HepG2 (cell line): ENCODE data around the gene GGA2. TPM values are rescaled to one million over a fixed set of nuclear protein-coding genes. Genes with fewer than 3 reads are reported as not detected.

Source experiments
- CHD4 ChIP-seq: fragments of 200-600 bp; sonication (generic); IDR thresholded peaks from 2 replicates; pipeline ENCODE4 v1.7.0; 2017; ENCODE audit warnings: mild to moderate bottlenecking, low read length, borderline replicate concordance
- ELK4 ChIP-seq: sonication (generic); formaldehyde crosslinking; IDR thresholded peaks from 2 replicates; pipeline ENCODE4 v1.9.0; 2021; ENCODE audit warnings: missing genetic modification reagents, borderline replicate concordance
- GABPB1 ChIP-seq: IDR thresholded peaks from 2 replicates; pipeline ENCODE4 v1.6.1; 2016; ENCODE audit warnings: mild to moderate bottlenecking, missing genetic modification reagents, moderate library complexity, missing compliant biosample characterization
- HMGA1 ChIP-seq: sonication (generic); formaldehyde crosslinking; conservative IDR thresholded peaks from 2 replicates; pipeline ENCODE4 v1.4.0; 2020; ENCODE audit warnings: missing genetic modification reagents
- IKZF1 ChIP-seq: fragments of 450-650 bp; IDR thresholded peaks from 2 replicates; pipeline ENCODE4 v1.7.1; 2016
- KDM5B ChIP-seq: sonication (generic); formaldehyde crosslinking; IDR thresholded peaks from 2 replicates; pipeline ENCODE4 v1.4.0; 2020; ENCODE audit warnings: missing genetic modification reagents, mild to moderate bottlenecking, borderline replicate concordance
- MLLT10 ChIP-seq: sonication (generic); formaldehyde crosslinking; IDR thresholded peaks from 2 replicates; pipeline ENCODE4 v1.4.0; 2020; ENCODE audit warnings: missing genetic modification reagents
- MZF1 ChIP-seq: sonication (generic); formaldehyde crosslinking; IDR thresholded peaks from 2 replicates; pipeline ENCODE4 v1.8.1; 2023; ENCODE audit warnings: mild to moderate bottlenecking, missing genetic modification reagents, borderline replicate concordance
- NR3C1 ChIP-seq: sonication (generic); formaldehyde crosslinking; IDR thresholded peaks from 2 replicates; pipeline ENCODE4 v1.4.0; 2020; ENCODE audit warnings: missing genetic modification reagents
- PHF21A ChIP-seq: sonication (generic); formaldehyde crosslinking; IDR thresholded peaks from 2 replicates; pipeline ENCODE4 v1.5.0; 2020; ENCODE audit warnings: mild to moderate bottlenecking, missing genetic modification reagents
- PLRG1 ChIP-seq: fragments of 450-650 bp; conservative IDR thresholded peaks from 2 replicates; pipeline ENCODE4 v1.6.1; 2016
- POLR2AphosphoS2 ChIP-seq: IDR thresholded peaks from 2 replicates; pipeline ENCODE4 v1.6.1; 2011; ENCODE audit warnings: low read depth, low read length, improper control_type of control experiment
- PRMT3 ChIP-seq: sonication (generic); formaldehyde crosslinking; IDR thresholded peaks from 2 replicates; pipeline ENCODE4 v1.8.1; 2022; ENCODE audit warnings: low read depth, mild to moderate bottlenecking, moderate library complexity, missing genetic modification reagents, borderline replicate concordance
- RELA ChIP-seq: sonication (generic); formaldehyde crosslinking; IDR thresholded peaks from 2 replicates; pipeline ENCODE4 v1.4.0; 2020; ENCODE audit warnings: missing genetic modification reagents
- RORA ChIP-seq: sonication (generic); formaldehyde crosslinking; IDR thresholded peaks from 2 replicates; pipeline ENCODE4 v1.5.0; 2020; ENCODE audit warnings: mild to moderate bottlenecking, missing genetic modification reagents, moderate library complexity
- RXRA ChIP-seq: sonication (generic); formaldehyde crosslinking; IDR thresholded peaks from 2 replicates; pipeline ENCODE4 v1.5.1; 2020; ENCODE audit warnings: missing genetic modification reagents
- SMYD3 ChIP-seq: sonication (generic); formaldehyde crosslinking; IDR thresholded peaks from 2 replicates; pipeline ENCODE4 v1.8.1; 2023; ENCODE audit warnings: mild to moderate bottlenecking, missing genetic modification reagents
- SUZ12 ChIP-seq: fragments of 150-350 bp; IDR thresholded peaks from 2 replicates; pipeline ENCODE4 v1.6.1; 2014; ENCODE audit warnings: low read depth, low read length
- TRAFD1 ChIP-seq: sonication (generic); formaldehyde crosslinking; IDR thresholded peaks from 2 replicates; pipeline ENCODE4 v1.5.1; 2020; ENCODE audit warnings: missing genetic modification reagents, mild to moderate bottlenecking, borderline replicate concordance
- YEATS4 ChIP-seq: sonication (generic); formaldehyde crosslinking; IDR thresholded peaks from 2 replicates; pipeline ENCODE4 v1.4.0; 2020; ENCODE audit warnings: missing genetic modification reagents, borderline replicate concordance
- ZEB1 ChIP-seq: IDR thresholded peaks from 2 replicates; pipeline ENCODE4 v1.6.1; 2012; ENCODE audit warnings: mild to moderate bottlenecking, low read depth, inconsistent platforms; ENCODE audit not compliant: insufficient replicate concordance
- ZNF225 ChIP-seq: sonication (generic); formaldehyde crosslinking; IDR thresholded peaks from 2 replicates; pipeline ENCODE4 v1.4.0; 2020; ENCODE audit warnings: mild to moderate bottlenecking, missing genetic modification reagents
- ZNF547 ChIP-seq: sonication (generic); formaldehyde crosslinking; IDR thresholded peaks from 2 replicates; pipeline ENCODE4 v1.5.1; 2020; ENCODE audit warnings: mild to moderate bottlenecking, missing genetic modification reagents
- ZNF580 ChIP-seq: IDR thresholded peaks from 2 replicates; pipeline ENCODE4 v1.6.1; 2016; ENCODE audit warnings: low read depth, borderline replicate concordance
- ZNF598 ChIP-seq: sonication (generic); formaldehyde crosslinking; IDR thresholded peaks from 2 replicates; pipeline ENCODE4 v1.5.1; 2020; ENCODE audit warnings: mild to moderate bottlenecking, missing genetic modification reagents, borderline replicate concordance
- ZNF713 ChIP-seq: sonication (generic); formaldehyde crosslinking; IDR thresholded peaks from 2 replicates; pipeline ENCODE4 v1.4.0; 2020; ENCODE audit warnings: mild to moderate bottlenecking, missing genetic modification reagents
- ZNF83 ChIP-seq: sonication (generic); formaldehyde crosslinking; IDR thresholded peaks from 2 replicates; pipeline ENCODE4 v1.4.0; 2020; ENCODE audit warnings: missing genetic modification reagents, mild to moderate bottlenecking, borderline replicate concordance
- ZSCAN30 ChIP-seq: sonication (generic); formaldehyde crosslinking; IDR thresholded peaks from 2 replicates; pipeline ENCODE4 v1.5.0; 2020; ENCODE audit warnings: mild to moderate bottlenecking, missing genetic modification reagents
- polyA plus RNA-seq, 8 experiments: library from polyadenylated mRNA; depleted of rRNA in 3 of 8; stranded (reverse) in 7 of 8; unstranded in 1 of 8; fragments of >200 nt; fragmentation: Illumina TruSeq in 4 of 8; extraction: Trizol in 4 of 8; gene quantifications; 2 replicates each; pipeline versions ENCODE4 v1.2.1 to v1.2.3, GENCODE V29; 2011 to 2016; ENCODE audit warnings: low read depth in 4 of 8, missing spikeins in 1 of 8, mixed read lengths in 1 of 8; ENCODE audit not compliant: insufficient read depth in 1 of 8
- total RNA-seq, 5 experiments: library from RNA; depleted of rRNA; stranded (reverse); fragments of >200 nt; fragmentation: Illumina TruSeq; extraction: Trizol; gene quantifications; 2 replicates each; pipeline ENCODE4 v1.2.3, GENCODE V29; 2016; ENCODE audit warnings: low read depth in 1 of 5

GGA2 gene
- total and polyA plus RNA-seq, 2 of the 13 experiments (the other 11 are each of a cell fraction or from before 2014, with no cell fraction given): 51.5 to 69.8 TPM

- TF ChIP-seq ZNF580 (peak; percentile 99), ZSCAN30 (CRISPR knock-in tag) (peak; percentile 92; the same call in 1 of the 2 replicates), MLLT10 (no peak), GABPB1 (CRISPR knock-in tag) (peak; percentile 98), SMYD3 (peak; percentile 64), PHF21A (CRISPR knock-in tag) (peak; percentile 94), ZNF83 (CRISPR knock-in tag) (peak; percentile 94; the same call in 1 of the 2 replicates), RELA (CRISPR knock-in tag) (peak; percentile 72; the same call in 1 of the 2 replicates), CHD4 (peak; percentile 100), HMGA1 (CRISPR knock-in tag) (no peak), ZNF225 (CRISPR knock-in tag) (peak; percentile 71), MZF1 (no peak), RXRA (peak; percentile 69; the same call in 1 of the 2 replicates), YEATS4 (peak; percentile 100), KDM5B (CRISPR knock-in tag) (peak; percentile 97), PRMT3 (CRISPR knock-in tag) (no peak), ZEB1 (peak; percentile 91), IKZF1 (no peak), SUZ12 (peak; percentile 48), RORA (CRISPR knock-in tag) (no peak), ZNF713 (no peak), TRAFD1 (CRISPR knock-in tag) (no peak; the same call in 1 of the 2 replicates), NR3C1 (CRISPR knock-in tag) (0 out of 2 replicates have a peak, but pooled peaks have one; percentile 57), ELK4 (CRISPR knock-in tag) (peak; percentile 95; the same call in 1 of the 2 replicates), ZNF547 (CRISPR knock-in tag) (peak; percentile 88), ZNF598 (CRISPR knock-in tag) (peak; percentile 86; the same call in 1 of the 2 replicates), POLR2AphosphoS2 (0 out of 2 replicates have a peak, but pooled peaks have one; percentile 74), PLRG1 (no peak)
These were observed 46.8 kb upstream of the GGA2 start, which contains the start of the genes EARS2 and UBFD1 (continued) for GRCh38 chr16:23556881-23557778.
